GM19463 (cell line): ENCODE measurements around the gene RNF150.
"Not testable (repeated sequence)": the region's sequence is repeated elsewhere in the genome, so short reads cannot be mapped to it uniquely, and the experiment has no call there.

ENCODE experiments used
- ATAC-seq: cut with Tn5 transposase; IDR thresholded peaks from one replicate; pipeline ENCODE4 v1.9.1; 2021; ENCODE audit warnings: mild to moderate bottlenecking, moderate library complexity; ENCODE audit not compliant: unreplicated experiment

The RNF150 gene

DNA sequence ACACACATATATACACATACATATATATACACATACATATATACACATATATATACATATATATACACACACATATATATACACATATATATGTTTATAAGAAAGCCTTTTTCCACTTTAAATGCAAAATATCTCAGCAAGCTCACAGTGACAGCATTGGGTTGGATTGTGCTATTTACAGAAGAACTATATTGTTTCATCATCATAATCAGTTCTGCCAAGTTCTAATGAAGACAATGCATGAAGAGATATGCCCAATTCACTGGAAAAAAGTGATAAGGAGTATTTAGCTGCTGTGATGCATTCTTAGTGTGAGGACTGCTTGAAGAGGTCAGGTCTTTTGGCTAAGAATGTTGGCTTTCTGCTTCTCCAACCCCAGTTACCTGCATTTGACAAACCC, 54.4 kb downstream of the RNF150 start:
- no peak for ATAC-seq

DNA sequence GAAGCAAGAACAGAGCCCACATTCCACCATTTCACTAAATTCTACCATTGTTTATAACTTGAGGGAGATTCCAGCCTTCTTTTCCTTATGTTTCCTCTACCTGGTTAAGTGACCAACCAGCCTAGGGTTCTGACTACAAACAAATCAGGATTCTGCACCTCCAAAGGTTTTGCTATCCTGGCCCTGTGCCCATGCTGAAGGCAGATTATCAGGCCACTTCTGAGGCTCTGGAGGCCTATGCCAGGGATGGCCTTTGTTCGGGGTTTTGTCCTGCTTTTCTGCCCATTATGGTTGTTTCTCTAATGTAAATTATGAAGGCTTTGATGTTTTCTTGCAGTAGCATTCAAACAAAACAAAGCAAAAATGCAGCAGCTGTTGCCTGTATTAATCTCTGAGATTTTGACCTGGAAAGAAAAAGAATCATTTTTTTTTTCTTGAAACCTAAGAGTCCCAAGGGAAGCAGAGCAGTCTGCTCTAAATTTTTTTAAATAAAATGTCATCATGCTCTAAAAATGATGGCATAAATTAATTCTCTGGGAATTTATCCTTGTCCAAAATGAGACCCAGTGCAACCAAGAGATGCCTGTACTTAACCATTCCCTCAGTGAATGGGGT, 55.6 kb downstream of the RNF150 start:
- ATAC-seq = no peak

DNA sequence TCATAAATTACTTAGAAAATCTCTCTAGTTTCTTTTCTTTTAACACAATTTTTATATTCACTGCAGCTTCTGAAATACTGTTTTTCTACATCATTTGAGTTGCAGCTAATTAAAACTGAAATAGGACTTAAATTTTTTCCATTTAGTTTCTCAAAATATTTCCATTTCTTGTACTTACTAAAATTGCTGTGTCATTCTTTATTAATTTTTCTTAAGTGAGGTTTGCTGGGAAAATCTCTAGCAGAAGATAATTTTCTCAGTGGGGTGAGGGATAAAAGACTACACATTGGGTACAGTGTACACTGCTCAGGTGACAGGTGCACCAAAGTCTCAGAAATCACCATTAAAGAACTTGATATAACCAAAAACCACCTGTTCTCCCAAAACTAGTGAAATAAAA, 57.7 kb downstream of the RNF150 start:
- ATAC-seq = no peak

DNA sequence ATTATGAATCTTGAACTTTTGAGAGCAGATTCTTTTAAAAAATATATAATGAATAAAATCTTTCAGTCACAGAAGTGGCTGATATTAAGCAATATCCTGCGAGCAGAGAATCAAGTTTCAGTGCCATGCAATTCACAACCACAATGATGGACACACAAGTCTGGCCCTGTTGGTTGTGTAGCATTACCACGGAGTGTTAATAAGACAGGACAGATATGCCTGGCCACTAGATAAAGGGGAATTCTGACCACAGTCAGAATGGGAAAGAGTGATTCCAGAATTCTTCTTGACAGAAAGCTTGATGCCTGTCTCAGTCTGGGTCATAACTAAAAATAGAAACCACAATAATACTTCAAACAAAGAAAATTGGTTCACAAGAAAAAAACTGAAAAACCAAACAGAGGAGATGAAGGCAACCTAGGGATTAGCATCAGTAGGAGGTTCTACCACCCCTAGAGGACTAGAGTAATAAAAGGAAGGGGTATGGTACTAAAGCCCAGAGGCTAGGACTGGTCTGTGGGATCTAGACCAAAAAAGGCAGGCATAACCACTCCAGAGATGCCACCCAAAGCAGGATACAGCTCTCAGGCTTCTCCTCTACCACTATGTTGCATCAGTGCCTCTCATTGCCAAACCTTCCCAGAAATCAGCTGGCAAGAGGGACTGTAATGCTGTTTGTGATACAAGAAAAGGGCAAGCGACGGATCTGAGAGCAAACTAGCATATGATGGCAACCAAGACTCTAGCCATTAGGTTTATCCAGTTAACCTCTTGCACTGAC, 59.0 kb downstream of the RNF150 start:
- ATAC-seq = peak; percentile 33

DNA sequence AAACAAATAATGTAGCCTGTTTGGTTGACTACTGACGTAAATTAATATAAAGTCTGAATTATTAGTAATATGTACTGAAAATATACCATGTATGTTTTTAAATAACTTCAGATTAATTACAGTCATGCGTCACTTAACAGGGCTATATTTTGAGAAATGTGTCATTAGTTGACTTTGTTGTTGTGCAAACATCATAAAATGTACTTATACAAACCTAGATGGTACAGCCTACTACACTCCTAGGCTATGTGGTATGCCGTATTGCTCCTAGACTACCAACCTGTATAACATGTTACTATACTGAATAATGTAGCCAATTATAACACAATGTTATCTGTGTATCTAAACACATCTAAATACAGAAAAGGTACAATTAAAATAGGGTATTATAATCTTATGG, 66.6 kb downstream of the RNF150 start:
- ATAC-seq = no peak

DNA sequence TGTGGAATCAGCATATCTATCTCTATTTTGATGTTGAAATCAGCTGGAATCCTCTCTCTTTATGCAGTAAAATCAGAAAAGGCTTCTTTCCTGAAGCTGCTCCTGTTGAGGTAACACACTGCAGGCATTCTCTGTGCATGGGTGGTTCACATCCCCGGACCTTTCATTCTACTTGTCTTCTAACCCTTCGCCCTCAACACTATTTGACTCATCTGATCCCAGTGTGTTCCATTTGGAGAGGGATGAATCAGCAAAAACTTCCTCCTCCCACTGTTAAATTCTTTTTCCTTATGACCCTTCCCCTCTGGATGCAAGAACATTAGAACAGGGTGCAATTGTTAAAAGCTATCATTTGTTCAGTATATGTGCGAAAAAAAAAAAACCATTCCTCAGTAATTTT, 67.4 kb downstream of the RNF150 start:
- no peak for ATAC-seq

DNA sequence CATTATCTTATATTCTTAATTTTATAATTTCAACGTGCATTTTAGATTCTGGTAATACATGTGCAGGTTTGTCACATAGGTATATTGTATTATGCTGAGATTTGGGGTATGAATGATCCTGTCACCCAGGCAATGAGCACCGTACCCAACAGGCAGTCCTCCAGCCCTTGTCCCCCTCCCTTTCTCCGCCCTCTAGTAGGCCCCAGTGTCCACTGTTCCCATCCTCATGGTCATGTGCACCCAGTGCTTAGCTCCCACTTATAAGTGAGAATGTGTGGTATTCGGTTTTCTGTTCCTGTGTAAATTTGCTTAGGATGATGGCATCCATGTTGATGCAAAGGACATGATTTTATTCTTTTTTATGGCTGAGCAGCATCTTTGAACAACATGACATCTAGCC, 70.6 kb downstream of the RNF150 start:
- ATAC-seq = no peak

DNA sequence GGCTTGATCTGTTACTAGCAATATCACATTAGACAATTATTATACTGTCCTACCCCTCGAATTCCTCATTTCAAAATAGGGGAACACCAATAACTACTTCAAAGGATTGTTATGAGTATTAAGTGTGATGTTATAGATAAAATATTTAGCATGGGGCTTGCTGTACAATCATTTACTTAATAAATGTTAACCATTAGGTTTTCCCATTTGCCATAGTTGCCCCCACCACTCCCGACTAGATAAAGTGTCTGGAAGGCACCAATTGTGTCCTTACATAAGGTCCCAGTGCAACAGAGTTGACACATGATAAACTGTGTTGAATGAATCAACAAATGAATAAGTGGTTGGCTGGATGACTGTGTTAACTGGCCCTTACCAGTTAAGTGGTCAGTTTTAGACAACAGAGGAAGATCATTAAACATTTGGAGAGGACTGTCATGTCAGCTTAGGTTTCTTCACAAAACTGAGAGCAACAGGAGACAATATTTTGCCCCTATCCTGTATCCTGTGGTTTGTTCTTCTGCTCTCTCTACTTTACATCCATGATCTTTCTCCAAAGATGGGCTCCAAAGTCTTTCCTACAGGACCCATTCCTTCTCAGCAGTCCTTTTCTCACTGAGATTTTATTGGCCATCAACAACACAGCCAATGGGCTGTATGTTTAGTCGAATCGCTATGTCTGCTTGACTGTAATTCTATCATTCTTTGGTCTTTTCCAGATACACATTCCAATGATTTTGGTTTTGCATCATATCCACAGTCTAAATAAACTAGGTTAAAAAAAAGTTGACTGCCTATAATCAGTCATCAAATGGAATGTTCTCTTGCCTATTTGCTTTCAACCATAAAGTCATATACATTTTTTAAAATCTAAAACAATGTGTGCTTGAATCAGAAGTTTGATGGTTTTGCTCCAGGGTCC, 74.4 kb downstream of the RNF150 start:
- ATAC-seq = no peak

DNA sequence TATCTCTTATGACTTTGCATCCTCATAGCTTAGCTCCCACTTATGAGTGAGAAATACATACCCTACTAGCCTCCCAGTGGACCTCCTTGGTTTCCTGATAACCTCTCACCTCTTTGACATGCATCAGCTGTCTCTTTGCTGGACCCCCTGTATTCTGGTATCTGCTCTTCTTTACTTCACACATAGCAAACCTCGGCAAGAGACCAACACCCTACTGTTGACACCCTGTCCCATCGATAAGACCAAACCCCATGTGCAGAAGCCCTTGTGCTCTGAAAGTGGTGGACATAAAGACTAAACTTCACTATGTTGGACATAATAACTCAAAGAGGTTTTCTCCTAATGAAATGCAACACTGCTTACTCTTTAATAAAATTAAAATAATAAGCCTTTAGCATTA, 75.7 kb downstream of the RNF150 start:
- no peak for ATAC-seq

DNA sequence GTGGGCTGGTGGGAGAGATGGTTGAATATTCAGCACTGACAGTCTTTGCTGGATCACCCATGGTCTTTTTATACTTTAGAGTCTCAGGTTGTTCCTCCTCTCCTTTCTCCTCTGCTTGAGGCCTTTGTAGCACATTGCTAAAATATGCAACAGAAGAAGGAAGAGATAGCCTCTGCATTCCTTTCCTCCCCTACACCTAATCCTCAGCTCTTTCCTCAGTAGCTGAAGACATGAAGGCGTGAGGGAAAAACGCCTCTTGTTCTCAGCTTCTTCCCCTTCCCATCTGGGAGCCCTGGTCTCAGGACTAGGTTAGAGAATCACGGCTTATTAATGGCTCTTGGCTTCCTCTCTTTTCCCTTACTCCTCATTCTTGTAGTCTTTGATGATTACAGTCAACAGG, 76.8 kb downstream of the RNF150 start:
- no peak for ATAC-seq

DNA sequence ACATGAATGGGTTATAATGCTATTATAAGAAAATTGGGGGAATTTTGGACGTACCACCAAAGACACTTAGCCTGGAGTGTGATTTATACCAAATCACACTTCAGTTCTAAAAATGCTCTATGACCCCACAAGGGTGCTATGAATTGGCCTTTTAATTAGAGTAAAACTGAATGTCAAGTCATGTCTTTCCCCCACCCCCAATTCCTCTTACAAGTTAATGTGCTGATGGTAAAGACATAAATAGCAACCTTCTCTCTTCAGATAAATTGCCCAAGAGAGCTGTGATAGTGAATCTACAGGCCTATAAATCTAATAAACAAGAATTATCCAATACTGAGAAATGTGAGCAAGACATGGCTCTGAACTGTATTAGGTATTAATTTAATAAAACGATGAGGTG, 78.8 kb downstream of the RNF150 start:
- ATAC-seq = no peak

DNA sequence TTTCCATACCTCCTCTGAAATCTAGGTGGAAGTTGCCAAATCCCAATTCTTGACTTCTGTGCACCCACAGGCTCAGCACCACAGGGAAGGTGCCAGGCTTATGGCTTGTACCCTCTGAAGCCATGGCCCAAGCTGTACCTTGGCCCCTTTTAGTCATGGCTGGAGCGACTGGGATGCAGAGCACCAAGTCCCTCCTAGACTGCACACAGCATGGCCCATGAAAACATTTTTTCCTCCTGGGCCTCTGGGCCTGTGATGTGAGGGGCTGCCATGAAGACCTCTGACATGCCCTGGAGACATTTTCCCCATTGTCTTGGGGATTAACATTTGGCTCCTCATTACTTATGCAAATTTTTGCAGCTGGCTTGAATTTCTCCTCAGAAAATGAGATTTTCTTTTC, 82.3 kb downstream of the RNF150 start:
- not testable (repeated sequence) for ATAC-seq

DNA sequence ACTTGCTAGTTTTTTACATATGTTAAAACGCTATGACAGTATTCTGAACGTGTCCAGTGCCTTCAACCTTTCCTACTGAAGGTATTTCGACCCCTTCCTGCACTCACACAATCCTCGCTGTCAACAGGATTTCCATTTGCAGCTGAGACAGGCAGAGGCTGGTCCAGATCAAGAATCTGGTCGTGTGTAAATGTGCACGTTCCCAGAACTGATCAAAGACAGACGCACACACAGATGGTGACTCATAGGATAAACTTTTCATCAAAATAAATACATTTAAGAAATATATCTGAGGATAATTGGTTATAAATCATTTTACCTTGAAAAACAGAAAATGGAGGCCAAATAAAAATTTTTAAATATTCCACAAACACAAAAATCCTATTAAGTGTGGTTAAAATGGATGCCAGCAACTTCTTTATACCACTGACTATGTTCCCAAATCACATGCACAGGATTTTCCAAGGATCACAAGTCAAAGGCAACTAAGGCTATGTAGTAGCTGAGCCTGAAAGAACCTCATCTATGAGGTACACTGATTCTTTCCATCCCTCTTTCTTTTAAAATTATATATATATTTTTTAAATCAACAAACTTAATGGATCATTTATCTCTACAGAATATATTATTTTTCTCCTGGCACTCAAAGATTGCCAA, 85.9 kb downstream of the RNF150 start:
- ATAC-seq = no peak

DNA sequence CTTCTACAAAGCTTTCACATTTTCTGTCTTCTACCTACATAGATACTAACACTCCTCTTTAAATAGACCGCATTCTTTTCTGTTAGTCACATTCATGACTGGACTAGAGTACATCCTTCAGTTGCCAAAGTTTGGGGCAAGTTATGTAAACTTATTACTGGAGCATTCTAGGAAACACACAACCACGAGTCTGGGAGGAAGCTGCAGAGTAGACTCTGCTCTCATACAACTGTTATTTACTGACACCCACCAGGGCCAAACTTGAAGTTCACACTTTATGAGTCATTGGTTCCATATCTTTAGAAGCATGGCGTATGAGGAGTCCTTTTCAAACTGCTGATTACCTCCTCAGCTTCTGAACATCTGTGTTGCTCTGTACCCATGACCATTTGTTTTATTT, 87.0 kb downstream of the RNF150 start:
- no peak for ATAC-seq

DNA sequence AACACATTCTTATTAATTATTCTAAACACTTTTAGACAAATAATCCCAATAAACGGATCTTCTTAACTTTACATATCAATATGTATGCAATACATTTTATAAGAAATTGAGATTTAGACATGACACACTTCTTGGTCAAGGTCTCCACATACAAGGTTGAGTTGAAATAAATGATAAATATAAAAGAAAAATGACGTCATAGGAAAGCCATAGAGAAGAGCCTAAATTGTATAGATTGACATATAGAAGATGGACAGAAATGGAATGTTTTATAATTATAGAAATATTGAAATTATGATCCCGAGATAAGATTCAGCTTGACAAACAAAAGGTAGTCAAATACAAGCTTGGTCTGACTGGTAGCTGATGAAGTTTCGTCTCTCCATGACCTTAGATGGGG, 87.4 kb downstream of the RNF150 start:
- ATAC-seq = no peak

DNA sequence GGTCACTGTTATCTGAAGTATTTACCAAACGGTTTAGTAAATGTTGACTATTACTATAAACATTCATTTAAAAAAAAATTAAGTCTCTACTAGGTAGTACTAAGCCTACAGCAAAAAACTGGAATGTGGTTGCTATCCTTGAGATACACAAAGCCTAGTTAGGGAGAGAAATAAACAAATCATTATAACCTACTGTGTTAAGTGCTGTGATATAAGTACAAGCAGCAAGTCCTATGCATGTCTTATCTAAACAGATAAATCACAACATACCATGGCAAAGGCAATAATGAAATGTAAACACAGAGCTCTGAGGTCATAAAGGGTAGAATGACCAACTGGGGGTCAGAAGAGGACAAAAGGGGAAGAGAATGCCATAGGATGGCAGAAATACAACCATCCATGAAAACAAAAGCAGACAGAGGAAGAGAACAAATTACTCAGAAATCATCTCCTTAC, 92.2 kb downstream of the RNF150 start:
- no peak for ATAC-seq

DNA sequence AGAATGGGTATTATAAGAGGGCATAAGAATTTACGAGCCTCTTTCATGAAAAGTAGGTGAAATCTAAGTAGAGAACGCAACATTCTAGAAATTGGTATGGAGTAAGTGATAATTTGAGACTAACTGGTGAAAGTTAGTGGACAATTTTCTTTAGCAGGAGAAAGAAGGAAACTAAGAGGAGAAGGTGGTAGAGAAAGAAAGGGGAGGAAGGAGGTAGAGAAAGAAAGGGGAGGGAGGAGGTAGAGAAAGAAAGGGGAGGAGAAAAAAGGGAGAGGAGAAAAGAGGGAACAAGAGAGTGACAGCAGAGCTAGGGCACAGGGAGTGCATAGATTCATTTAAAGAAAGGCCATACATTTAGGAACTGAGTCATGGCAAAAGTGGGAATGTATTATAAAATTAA, 94.1 kb downstream of the RNF150 start:
- ATAC-seq = no peak

DNA sequence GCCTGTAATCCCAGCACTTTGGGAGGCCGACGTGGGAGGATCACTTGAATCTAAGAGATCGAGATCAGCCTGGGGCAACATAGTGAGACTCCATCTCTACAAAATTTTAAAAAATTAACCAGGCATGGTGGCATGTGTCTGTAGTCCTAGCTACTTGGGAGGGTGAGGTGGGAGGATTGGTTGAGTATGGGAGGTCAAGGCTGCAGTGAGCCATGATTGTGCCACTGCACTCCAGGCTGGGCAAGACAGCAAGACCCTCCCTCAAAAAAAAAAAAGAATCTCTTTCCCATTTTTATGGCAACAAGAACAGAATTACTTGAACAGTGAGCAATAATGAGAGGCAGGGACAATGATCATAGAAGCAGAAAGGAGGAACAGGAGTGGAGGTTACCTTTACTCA, 94.8 kb downstream of the RNF150 start:
- ATAC-seq = no peak

DNA sequence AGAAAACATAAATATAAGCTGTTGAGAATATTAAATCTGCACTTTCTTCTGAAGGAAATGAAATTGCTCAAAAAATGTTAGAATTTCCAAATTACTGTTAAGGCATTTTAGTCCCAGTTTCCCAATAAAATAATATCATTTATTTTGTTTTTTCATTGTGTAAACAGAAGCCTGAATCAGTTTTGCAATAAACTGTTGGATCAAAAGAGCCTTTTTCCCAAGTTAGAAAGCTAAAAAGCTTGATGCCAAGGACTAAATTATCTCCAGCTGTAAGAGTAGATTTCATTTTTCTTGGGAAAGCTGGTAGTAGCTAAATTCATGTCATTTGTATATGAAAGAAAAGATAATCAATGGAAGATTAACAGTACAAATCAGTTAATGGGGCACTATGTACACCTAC, 95.8 kb downstream of the RNF150 start:
- no peak for ATAC-seq

DNA sequence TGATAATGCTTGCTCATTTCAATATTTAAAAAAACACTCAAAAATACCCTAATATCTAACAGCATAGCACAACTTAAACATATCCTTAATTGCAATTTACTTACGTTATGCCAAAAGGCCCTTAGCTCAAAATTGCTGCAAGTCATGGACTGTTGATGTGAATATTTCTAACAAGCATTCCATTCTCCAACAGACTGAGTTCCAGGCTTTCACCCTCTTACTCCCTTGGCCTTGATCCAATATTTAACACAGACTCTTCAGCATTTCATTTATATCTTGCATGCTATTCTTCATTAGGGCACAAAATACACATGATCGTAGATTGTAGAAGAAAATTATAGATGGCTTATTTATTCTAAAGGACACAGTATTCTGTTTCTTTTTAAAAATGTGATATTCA, 96.5 kb downstream of the RNF150 start:
- ATAC-seq = no peak

DNA sequence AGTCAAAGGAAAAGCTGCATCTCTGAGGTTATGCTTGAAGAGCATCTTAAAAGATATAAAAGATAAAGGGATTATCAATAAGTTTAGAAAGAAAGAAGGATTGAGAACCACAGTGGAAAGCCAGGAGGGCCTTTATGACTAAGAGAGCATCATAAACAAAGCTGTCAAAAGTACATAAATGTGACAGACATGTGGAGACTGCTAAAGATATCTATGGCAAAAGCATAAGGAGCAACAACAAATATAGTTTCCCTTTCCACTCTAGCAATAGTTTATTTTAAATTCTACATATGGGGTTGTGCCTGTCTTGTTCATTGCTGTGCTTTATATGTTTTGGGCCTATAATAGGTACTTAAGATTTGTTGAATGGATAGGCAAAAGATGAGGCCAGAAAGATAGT, 97.3 kb downstream of the RNF150 start:
- ATAC-seq = no peak
